GM21825 (cell line): ENCODE measurements around the gene PLSCR1.
"Not testable (repeated sequence)": the region's sequence is repeated elsewhere in the genome, so short reads cannot be mapped to it uniquely, and the experiment has no call there.

Experiments
- ATAC-seq: cut with Tn5 transposase; IDR thresholded peaks from one replicate; pipeline ENCODE4 v1.9.1; 2021; ENCODE audit warnings: mild to moderate bottlenecking, moderate library complexity; ENCODE audit not compliant: unreplicated experiment

PLSCR1 gene

GRCh38 chr3:146519810-146520209 is 24.6 kb downstream of the PLSCR1 start:
- no peak for ATAC-seq

- ATAC-seq, result no peak
Measured at GRCh38 chr3:146517684-146518435, 26.5 kb downstream of the PLSCR1 start.

GRCh38 chr3:146513386-146514051 is 30.9 kb downstream of the PLSCR1 start:
- ATAC-seq, result no peak

- no peak for ATAC-seq
Measured at GRCh38 chr3:146511402-146512134, 32.8 kb downstream of the PLSCR1 start.

- no peak for ATAC-seq
Measured at GRCh38 chr3:146507331-146508120, 36.9 kb downstream of the PLSCR1 start.

- ATAC-seq, result no peak
Measured at GRCh38 chr3:146505516-146505915, 38.9 kb downstream of the PLSCR1 start.

GRCh38 chr3:146504498-146505197 is 39.8 kb downstream of the PLSCR1 start:
- ATAC-seq, result no peak

GRCh38 chr3:146503461-146504202 is 40.8 kb downstream of the PLSCR1 start:
- ATAC-seq, result peak; percentile 99

- ATAC-seq, result no peak
Measured at GRCh38 chr3:146502887-146503460, 41.4 kb downstream of the PLSCR1 start.

- ATAC-seq, result no peak
Measured at GRCh38 chr3:146501752-146502151, 42.7 kb downstream of the PLSCR1 start.

GRCh38 chr3:146499701-146500100 is 44.7 kb downstream of the PLSCR1 start:
- no peak for ATAC-seq

GRCh38 chr3:146498002-146498736 is 46.2 kb downstream of the PLSCR1 start:
- ATAC-seq, result no peak

- ATAC-seq, result not testable (repeated sequence)
Measured at GRCh38 chr3:146497145-146497843, 47.1 kb downstream of the PLSCR1 start.

GRCh38 chr3:146496726-146497125 is 47.7 kb downstream of the PLSCR1 start:
- ATAC-seq, result no peak

- ATAC-seq, result no peak
Measured at GRCh38 chr3:146496251-146496650, 48.2 kb downstream of the PLSCR1 start.

GRCh38 chr3:146493761-146494160 is 50.6 kb downstream of the PLSCR1 start:
- no peak for ATAC-seq

- ATAC-seq, result no peak
Measured at GRCh38 chr3:146493221-146493620, 51.2 kb downstream of the PLSCR1 start.

GRCh38 chr3:146491303-146491702 is 53.1 kb downstream of the PLSCR1 start:
- ATAC-seq, result no peak
